A673 (cell line): ENCODE data around the gene SERPINB13. TPM values are rescaled to one million over a fixed set of nuclear protein-coding genes. Genes with fewer than 3 reads are reported as not detected.

Experiments used
- BruUV-seq: library from RNA; stranded (reverse); fragments of 400-500 nt; replicated peaks from 2 replicates; lab custom pipeline; 2021; lab: Mats Ljungman, UMichigan
- CTCF ChIA-PET: fragments of 300-600 bp; sonication (Branson Sonifier 250); formaldehyde crosslinking; loops from one replicate; lab custom pipeline; 2022; ENCODE audit warnings: antibody characterized with exemption; lab: Charles Lee
- POLR2A ChIA-PET: fragments of 300-600 bp; sonication (Branson Sonifier 250); formaldehyde crosslinking; loops from one replicate; lab custom pipeline; 2022; ENCODE audit warnings: antibody characterized with exemption; ENCODE audit not compliant: low non-redundant PET; lab: Charles Lee
- DNase-seq: peaks from one replicate; pipeline ENCODE4 v3.0.0-alpha.2; 2015; ENCODE audit warnings: low spot score
- H3K27ac ChIP-seq: fragments of 200-600 bp; sonication (generic); 2 replicates; pipeline ENCODE4 v1.5.1; 2016; ENCODE audit warnings: mixed run types, low read depth, mild to moderate bottlenecking, mixed read lengths, antibody characterized with exemption, low read length; ENCODE audit not compliant: poor library complexity, severe bottlenecking
- H3K27me3 ChIP-seq: fragments of 200-600 bp; sonication (generic); replicated peaks from 2 replicates; pipeline ENCODE4 v1.6.1; 2017; ENCODE audit warnings: mixed run types, low read depth, mild to moderate bottlenecking, mixed read lengths, antibody characterized with exemption, low read length; ENCODE audit not compliant: insufficient read depth, poor library complexity
- H3K36me3 ChIP-seq: fragments of 200-600 bp; sonication (generic); 2 replicates; pipeline ENCODE4 v1.6.1; 2016; ENCODE audit warnings: mixed run types, mild to moderate bottlenecking, mixed read lengths, antibody characterized with exemption, low read length; ENCODE audit not compliant: insufficient read depth, poor library complexity, severe bottlenecking
- H3K4me1 ChIP-seq: fragments of 200-600 bp; sonication (generic); 2 replicates; pipeline ENCODE4 v1.6.1; 2017; ENCODE audit warnings: mixed run types, mild to moderate bottlenecking, mixed read lengths, antibody characterized with exemption, low read length; ENCODE audit not compliant: insufficient read depth, poor library complexity, severe bottlenecking
- H3K4me3 ChIP-seq: fragments of 200-600 bp; sonication (generic); 2 replicates; pipeline ENCODE4 v1.5.1; 2016; ENCODE audit warnings: low read depth, mixed run types, mild to moderate bottlenecking, mixed read lengths, low read length; ENCODE audit not compliant: poor library complexity, severe bottlenecking
- H3K9me3 ChIP-seq: fragments of 200-600 bp; sonication (generic); 2 replicates; pipeline ENCODE4 v1.6.1; 2016; ENCODE audit warnings: mixed run types, low read depth, mild to moderate bottlenecking, mixed read lengths, antibody characterized with exemption, low read length; ENCODE audit not compliant: poor library complexity, severe bottlenecking
- EZH2 ChIP-seq: fragments of 200-600 bp; sonication (generic); IDR thresholded peaks from 2 replicates; pipeline ENCODE4 v1.6.1; 2017; ENCODE audit warnings: borderline replicate concordance, low read depth, mild to moderate bottlenecking, mixed read lengths, antibody characterized with exemption, low read length; ENCODE audit not compliant: poor library complexity, severe bottlenecking
- intact Hi-C: fragments of 100-400 bp; cut with micrococcal nuclease; formaldehyde crosslinking; loops from one replicate; pipeline ENCODE4 v1.10.0; 2022; ENCODE audit not compliant: unreplicated experiment
- total RNA-seq: library from RNA; stranded (reverse); gene quantifications from 2 replicates; pipeline ENCODE4 v1.2.3, GENCODE V29; 2021
- TF ChIP-seq, protein P1 (sequence below): fragments of 300-800, 200-600 bp; sonication (generic); conservative IDR thresholded peaks from 2 replicates; pipeline ENCODE4 v1.5.1; 2017; ENCODE audit warnings: low read depth, mild to moderate bottlenecking, antibody characterized with exemption, low read length, moderate library complexity, mixed read lengths

The SERPINB13 gene
- total RNA-seq, 1 experiment from 2014 or later, result 0.49 TPM

DNA sequence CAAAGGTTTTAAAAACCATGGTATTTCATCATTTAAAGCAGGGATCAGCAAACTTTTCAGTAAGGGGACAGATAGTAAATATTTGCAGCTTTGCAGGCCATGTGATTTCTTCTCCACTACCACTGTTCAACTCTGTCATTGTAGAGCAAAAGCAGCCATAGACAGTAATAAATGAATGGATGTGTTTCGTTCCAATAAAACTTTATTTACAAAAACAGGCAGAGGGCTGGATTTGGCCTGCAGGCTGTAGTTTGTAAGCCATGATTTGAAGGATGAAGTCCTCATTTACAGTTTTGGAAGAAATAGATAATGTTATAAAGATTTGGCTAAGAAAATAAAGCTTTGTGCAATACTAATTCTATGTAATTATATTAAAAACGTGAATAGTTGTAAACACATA, 43.1 kb upstream of the SERPINB13 start:
- POLR2A ChIA-PET, result no interaction called here
- DNase-seq, result no peak
- peaks cover 19% of the 10 kb centered on the region for H3K4me1 ChIP-seq
- H3K4me3 ChIP-seq, result no peak overlapping the region
- CTCF ChIA-PET, result interaction anchor here (1.1 kb wide), 1 partner anchor 27 kb away, joined by 3 read pairs; no protein-coding TSS in a partner anchor
- no peak overlapping the region for H3K27ac ChIP-seq
- no peaks in the 10 kb centered on the region for H3K36me3 ChIP-seq
- intact Hi-C loops, result no loop called here
- BruUV-seq, result no TSS peak
- no peaks in the 10 kb centered on the region for H3K27me3 ChIP-seq
- no peaks in the 10 kb centered on the region for H3K9me3 ChIP-seq
- TF ChIP-seq EZH2, result no peak
- TF ChIP-seq, protein P1, sequence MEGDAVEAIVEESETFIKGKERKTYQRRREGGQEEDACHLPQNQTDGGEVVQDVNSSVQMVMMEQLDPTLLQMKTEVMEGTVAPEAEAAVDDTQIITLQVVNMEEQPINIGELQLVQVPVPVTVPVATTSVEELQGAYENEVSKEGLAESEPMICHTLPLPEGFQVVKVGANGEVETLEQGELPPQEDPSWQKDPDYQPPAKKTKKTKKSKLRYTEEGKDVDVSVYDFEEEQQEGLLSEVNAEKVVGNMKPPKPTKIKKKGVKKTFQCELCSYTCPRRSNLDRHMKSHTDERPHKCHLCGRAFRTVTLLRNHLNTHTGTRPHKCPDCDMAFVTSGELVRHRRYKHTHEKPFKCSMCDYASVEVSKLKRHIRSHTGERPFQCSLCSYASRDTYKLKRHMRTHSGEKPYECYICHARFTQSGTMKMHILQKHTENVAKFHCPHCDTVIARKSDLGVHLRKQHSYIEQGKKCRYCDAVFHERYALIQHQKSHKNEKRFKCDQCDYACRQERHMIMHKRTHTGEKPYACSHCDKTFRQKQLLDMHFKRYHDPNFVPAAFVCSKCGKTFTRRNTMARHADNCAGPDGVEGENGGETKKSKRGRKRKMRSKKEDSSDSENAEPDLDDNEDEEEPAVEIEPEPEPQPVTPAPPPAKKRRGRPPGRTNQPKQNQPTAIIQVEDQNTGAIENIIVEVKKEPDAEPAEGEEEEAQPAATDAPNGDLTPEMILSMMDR, result no peak

- DNase-seq, result no peak
- H3K9me3 ChIP-seq, result no peaks in the 10 kb centered on the region
- peaks cover 12% of the 10 kb centered on the region for H3K4me1 ChIP-seq
- intact Hi-C loops, result no loop called here
- CTCF ChIA-PET, result no interaction called here
- H3K36me3 ChIP-seq, result no peaks in the 10 kb centered on the region
- no peak for TF ChIP-seq EZH2
- TF ChIP-seq, protein P1, result no peak
- H3K4me3 ChIP-seq, result no peak overlapping the region
- no peak overlapping the region for H3K27ac ChIP-seq
- BruUV-seq, result no TSS peak
- H3K27me3 ChIP-seq, result no peaks in the 10 kb centered on the region
- POLR2A ChIA-PET, result interaction anchor here (0.7 kb wide), 1 partner anchor 1958 kb away, joined by 3 read pairs; no protein-coding TSS in a partner anchor
These were observed 42.1 kb upstream of the SERPINB13 start for GRCh38 chr18:63545000-63545399.

DNA sequence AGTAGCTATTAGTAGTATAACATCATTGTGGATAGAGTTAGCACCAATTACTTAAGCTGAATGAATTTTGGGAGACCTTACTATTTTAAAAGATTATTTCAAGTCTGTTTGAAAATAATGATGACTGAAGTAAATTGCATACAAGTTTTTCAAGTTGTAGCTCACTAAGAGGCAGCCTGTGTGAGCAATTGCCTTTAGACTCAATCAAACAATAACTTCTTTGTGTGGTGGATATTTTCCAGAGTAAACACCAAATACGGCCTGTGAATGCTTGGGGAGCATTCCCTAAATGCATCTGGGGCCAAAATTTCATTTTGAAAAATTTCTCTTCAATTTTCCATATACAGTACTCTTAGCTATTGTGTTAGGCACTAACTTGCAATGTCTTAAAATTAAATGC, 37.1 kb upstream of the SERPINB13 start:
- Histone ChIP-seq H3K27me3 (no peaks in the 10 kb centered on the region), H3K4me1 (no peaks in the 10 kb centered on the region), H3K9me3 (no peaks in the 10 kb centered on the region), H3K27ac (no peak overlapping the region), H3K4me3 (no peak overlapping the region), H3K36me3 (no peaks in the 10 kb centered on the region)
- TF ChIP-seq EZH2, result no peak
- TF ChIP-seq, protein P1, result no peak
- BruUV-seq, result no TSS peak
- CTCF ChIA-PET, result no interaction called here
- intact Hi-C loops, result no loop called here
- DNase-seq, result no peak
- POLR2A ChIA-PET, result no interaction called here
